ENCODE measurements around the gene SPINT1. TPM values are rescaled to one million over a fixed set of nuclear protein-coding genes. Genes with fewer than 3 reads are reported as not detected.

SPINT1 gene
- total and polyA plus RNA-seq, 9 donors: 0.76 to 131 (median 5.2) TPM

DNA sequence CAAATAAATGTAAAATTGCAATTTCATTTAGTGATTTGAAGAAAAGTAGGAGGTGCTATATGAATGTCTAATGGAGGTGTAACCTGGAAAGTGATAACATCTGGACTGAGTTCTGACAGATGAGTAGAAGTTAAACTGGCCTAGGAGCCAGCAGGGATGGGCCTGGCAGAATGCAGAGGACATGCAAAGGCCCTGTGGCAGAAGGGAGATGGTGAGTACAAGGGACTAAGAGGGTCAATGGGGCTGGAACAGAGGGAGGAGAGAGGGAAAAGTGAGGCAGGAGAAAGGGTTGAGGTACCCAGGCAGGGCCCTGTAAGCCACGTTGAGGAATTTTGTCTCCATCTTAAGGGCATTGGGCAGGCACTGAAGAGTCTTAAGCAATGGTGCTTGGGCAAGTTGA lies 12.0 kb upstream of the SPINT1 start:
- intact Hi-C loops (cut with DNase I): no loop called here
- TF ChIP-seq POLR2A (IDR thresholded peaks at IDR 0.05) (no peak), EP300 (IDR thresholded peaks at IDR 0.05) (no peak)
- TF ChIP-seq, protein P1, sequence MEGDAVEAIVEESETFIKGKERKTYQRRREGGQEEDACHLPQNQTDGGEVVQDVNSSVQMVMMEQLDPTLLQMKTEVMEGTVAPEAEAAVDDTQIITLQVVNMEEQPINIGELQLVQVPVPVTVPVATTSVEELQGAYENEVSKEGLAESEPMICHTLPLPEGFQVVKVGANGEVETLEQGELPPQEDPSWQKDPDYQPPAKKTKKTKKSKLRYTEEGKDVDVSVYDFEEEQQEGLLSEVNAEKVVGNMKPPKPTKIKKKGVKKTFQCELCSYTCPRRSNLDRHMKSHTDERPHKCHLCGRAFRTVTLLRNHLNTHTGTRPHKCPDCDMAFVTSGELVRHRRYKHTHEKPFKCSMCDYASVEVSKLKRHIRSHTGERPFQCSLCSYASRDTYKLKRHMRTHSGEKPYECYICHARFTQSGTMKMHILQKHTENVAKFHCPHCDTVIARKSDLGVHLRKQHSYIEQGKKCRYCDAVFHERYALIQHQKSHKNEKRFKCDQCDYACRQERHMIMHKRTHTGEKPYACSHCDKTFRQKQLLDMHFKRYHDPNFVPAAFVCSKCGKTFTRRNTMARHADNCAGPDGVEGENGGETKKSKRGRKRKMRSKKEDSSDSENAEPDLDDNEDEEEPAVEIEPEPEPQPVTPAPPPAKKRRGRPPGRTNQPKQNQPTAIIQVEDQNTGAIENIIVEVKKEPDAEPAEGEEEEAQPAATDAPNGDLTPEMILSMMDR (IDR thresholded peaks at IDR 0.05): no peak
- DNase-seq: no peak
- Histone ChIP-seq H3K9me3 (no peaks in the 10 kb centered on the region), H3K27ac (no peak overlapping the region), H3K36me3 (no peaks in the 10 kb centered on the region), H3K4me3 (no peak overlapping the region), H3K4me1 (ENCODE audit: insufficient read depth) (no peaks in the 10 kb centered on the region), H3K27me3 (no peaks in the 10 kb centered on the region)
- WGBS, 3 donors: 55 to 61% (median 59%) methylated on average over 1 of the region's 1 CpG

DNA sequence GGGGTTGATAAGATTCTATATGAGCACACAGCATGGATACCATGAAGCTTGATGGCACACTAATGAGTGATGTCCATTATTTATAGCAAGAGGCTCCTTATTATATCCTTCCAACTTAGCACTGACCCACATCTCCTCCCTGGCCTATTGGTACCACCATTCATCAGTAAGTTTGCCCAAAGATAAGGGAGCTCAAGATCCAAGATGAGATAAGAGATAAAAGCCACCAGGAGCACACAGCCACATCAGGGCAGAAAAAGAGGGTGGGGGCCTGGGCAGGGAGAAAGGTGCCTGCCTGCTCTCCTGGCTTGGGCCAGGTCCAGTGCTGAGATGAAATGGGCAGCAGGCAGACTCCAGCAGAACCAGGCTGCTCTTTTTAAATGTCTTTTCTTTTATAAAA lies 10.9 kb upstream of the SPINT1 start:
- Histone ChIP-seq H3K4me3 (no peak overlapping the region), H3K27ac (no peak overlapping the region), H3K36me3 (no peaks in the 10 kb centered on the region), H3K4me1 (ENCODE audit: insufficient read depth) (no peaks in the 10 kb centered on the region), H3K9me3 (no peaks in the 10 kb centered on the region), H3K27me3 (no peaks in the 10 kb centered on the region)
- intact Hi-C loops (cut with DNase I): no loop called here
- DNase-seq: no peak
- TF ChIP-seq, protein P1 (IDR thresholded peaks at IDR 0.05): no peak
- no peak for TF ChIP-seq EP300 (IDR thresholded peaks at IDR 0.05)
- TF ChIP-seq POLR2A (IDR thresholded peaks at IDR 0.05): no peak

DNA sequence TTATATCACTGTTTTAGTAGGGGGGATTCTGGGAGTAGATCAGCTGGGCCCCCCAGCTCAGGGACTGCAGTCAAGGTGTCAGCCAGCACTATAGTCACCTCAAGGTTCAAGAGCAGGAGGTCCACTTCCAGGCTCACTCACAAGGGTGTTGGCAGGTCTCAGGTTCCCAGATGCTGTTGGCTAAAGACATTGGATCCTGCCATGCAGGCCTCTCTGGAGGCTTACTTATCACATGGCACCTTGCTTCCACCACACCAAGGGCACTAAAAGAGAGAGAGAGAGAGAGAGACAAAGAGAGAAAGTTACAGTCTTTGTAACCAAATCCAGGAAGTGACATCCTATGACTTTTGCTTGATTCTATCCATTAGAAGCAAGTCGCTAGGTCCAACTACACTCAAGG lies 7.8 kb upstream of the SPINT1 start:
- TF ChIP-seq POLR2A (IDR thresholded peaks at IDR 0.05) (no peak), EP300 (IDR thresholded peaks at IDR 0.05) (no peak)
- TF ChIP-seq, protein P1 (IDR thresholded peaks at IDR 0.05): no peak
- H3K4me1 ChIP-seq (ENCODE audit: insufficient read depth): no peaks in the 10 kb centered on the region
- no peaks in the 10 kb centered on the region for H3K36me3 ChIP-seq
- 89 to 100% (median 95%) methylated on average over 1 of the region's 1 CpG for WGBS, 3 donors
- intact Hi-C loops (cut with DNase I): no loop called here
- no peak for DNase-seq
- H3K4me3 ChIP-seq: no peak overlapping the region
- no peaks in the 10 kb centered on the region for H3K27me3 ChIP-seq
- no peak overlapping the region for H3K27ac ChIP-seq
- H3K9me3 ChIP-seq: no peaks in the 10 kb centered on the region

DNA sequence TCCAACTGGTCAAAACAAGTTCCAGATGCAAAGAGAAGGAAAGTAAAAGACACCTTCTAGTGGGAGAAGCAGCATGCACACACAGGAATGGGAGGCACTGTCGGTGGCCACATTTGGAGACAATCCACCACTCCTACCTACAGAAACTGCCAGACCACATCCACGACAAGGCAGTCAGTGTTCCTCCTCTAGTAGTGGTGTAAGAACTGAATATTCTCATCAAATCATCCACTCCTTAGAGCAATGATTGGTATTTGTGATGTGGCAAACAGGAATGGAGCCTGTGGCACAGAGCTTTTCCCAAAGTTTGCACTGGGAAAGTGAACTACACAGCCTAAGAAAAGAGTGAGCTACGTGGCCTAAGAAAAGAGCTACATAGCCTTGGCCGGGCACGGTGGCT lies 5.1 kb upstream of the SPINT1 start:
- no peak overlapping the region for H3K27ac ChIP-seq
- H3K4me1 ChIP-seq (ENCODE audit: insufficient read depth): no peaks in the 10 kb centered on the region
- no peaks in the 10 kb centered on the region for H3K27me3 ChIP-seq
- DNase-seq: no peak
- TF ChIP-seq POLR2A (IDR thresholded peaks at IDR 0.05) (no peak), EP300 (IDR thresholded peaks at IDR 0.05) (no peak)
- TF ChIP-seq, protein P1 (IDR thresholded peaks at IDR 0.05): no peak
- no peaks in the 10 kb centered on the region for H3K9me3 ChIP-seq
- intact Hi-C loops (cut with DNase I): no loop called here
- WGBS, 3 donors: 75 to 77% (median 76%) methylated on average over 5 of the region's 5 CpGs
- no peaks in the 10 kb centered on the region for H3K36me3 ChIP-seq
- H3K4me3 ChIP-seq: no peak overlapping the region

- DNase-seq: no peak
- Histone ChIP-seq H3K4me3 (no peak overlapping the region), H3K36me3 (no peaks in the 10 kb centered on the region), H3K27ac (no peak overlapping the region), H3K9me3 (no peaks in the 10 kb centered on the region), H3K27me3 (peaks cover 2% of the 10 kb centered on the region), H3K4me1 (ENCODE audit: insufficient read depth) (no peaks in the 10 kb centered on the region)
- 74 to 85% (median 83%) methylated on average over 2 of the region's 2 CpGs for WGBS, 3 donors
- TF ChIP-seq, protein P1 (IDR thresholded peaks at IDR 0.05): no peak
- TF ChIP-seq POLR2A (IDR thresholded peaks at IDR 0.05): no peak
- TF ChIP-seq EP300 (IDR thresholded peaks at IDR 0.05): no peak
- intact Hi-C loops (cut with DNase I): no loop called here
These were observed 2.1 kb upstream of the SPINT1 start for GRCh38 chr15:40841741-40842140.
